Fibroblast of skin of scalp (primary cell): ENCODE data around the gene SLC25A13. TPM values are rescaled to one million over a fixed set of nuclear protein-coding genes. Genes with fewer than 3 reads are reported as not detected.
"Not testable (repeated sequence)": the region's sequence is repeated elsewhere in the genome, so short reads cannot be mapped to it uniquely, and the experiment has no call there.

ENCODE experiments used
- DNase-seq: peaks from one replicate; pipeline ENCODE4 v3.0.0-alpha.2; 2013
- polyA plus RNA-seq, 2 experiments: library from polyadenylated mRNA; unstranded; fragments of 120-200 nt; gene quantifications; one replicate each; pipeline ENCODE4 v1.2.1, GENCODE V29; 2013; ENCODE audit not compliant: insufficient read length in 2 of 2

SLC25A13 gene, protein sequence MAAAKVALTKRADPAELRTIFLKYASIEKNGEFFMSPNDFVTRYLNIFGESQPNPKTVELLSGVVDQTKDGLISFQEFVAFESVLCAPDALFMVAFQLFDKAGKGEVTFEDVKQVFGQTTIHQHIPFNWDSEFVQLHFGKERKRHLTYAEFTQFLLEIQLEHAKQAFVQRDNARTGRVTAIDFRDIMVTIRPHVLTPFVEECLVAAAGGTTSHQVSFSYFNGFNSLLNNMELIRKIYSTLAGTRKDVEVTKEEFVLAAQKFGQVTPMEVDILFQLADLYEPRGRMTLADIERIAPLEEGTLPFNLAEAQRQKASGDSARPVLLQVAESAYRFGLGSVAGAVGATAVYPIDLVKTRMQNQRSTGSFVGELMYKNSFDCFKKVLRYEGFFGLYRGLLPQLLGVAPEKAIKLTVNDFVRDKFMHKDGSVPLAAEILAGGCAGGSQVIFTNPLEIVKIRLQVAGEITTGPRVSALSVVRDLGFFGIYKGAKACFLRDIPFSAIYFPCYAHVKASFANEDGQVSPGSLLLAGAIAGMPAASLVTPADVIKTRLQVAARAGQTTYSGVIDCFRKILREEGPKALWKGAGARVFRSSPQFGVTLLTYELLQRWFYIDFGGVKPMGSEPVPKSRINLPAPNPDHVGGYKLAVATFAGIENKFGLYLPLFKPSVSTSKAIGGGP
- 9.3 TPM for polyA plus RNA-seq (2013, experiment 1 of 2; ENCODE audit: insufficient read length)
- 10.1 TPM for polyA plus RNA-seq (2013, experiment 2 of 2; ENCODE audit: insufficient read length)

DNA sequence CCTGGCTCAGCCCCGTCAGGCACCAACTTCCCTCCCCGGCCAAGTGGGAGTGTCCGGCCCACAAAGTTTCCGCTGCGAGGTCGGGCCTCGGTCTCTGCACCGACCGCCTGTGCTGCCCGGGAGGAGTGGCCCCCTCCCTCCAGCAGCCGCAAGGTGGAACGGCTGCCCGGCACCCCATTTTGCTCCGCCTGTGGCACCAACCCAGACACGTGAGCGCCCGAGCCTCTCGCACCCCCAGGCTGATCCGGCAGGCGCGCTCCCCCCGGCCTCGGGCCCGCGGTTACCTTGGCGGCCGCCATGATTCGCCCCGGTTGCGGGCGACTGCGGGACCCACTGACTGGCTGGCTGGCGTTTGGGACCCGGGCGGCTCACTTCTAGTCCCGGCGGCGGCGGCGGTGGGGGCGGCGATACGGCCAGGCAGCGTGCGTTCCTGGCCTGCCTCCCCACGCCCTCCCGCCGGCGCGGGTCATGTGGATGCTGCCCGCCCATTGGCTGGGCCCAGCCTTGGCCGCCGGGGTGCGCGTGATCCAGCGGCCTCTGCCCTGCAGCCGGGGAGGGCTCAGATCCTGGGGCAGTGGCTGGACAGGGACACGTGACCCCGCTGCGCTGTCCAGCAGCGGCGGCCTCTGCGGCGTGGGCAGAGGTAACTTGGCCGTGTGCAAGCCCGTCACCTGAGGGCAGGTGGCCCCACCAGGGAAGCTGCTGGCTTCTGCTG, at the start of gene SLC25A13:
Gene SLC25A13, minus strand, starts transcription at position 441 of the 715 bp plus-strand sequence. Its CDS starts 142 bp downstream, at position 299.
- peak; percentile 74 for DNase-seq

DNA sequence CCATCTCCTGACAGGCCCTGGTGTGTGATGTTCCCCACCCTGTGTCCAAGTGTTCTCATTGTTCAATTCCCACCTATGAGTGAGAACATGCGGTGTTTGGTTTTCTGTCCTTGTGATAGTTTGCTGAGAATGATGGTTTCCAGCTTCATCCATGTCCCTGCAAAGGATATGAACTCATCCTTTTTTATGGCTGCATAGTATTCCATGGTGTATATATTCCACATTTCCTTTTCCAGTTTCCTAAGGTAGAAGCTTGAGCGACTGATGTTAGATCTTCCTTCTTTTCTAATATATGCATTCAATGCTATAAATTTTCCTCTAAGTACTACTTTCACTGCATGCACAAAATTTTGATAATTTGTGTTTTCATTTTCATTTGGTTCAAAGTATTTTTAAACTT, 44.0 kb upstream of the SLC25A13 start:
- DNase-seq = not testable (repeated sequence)

DNA sequence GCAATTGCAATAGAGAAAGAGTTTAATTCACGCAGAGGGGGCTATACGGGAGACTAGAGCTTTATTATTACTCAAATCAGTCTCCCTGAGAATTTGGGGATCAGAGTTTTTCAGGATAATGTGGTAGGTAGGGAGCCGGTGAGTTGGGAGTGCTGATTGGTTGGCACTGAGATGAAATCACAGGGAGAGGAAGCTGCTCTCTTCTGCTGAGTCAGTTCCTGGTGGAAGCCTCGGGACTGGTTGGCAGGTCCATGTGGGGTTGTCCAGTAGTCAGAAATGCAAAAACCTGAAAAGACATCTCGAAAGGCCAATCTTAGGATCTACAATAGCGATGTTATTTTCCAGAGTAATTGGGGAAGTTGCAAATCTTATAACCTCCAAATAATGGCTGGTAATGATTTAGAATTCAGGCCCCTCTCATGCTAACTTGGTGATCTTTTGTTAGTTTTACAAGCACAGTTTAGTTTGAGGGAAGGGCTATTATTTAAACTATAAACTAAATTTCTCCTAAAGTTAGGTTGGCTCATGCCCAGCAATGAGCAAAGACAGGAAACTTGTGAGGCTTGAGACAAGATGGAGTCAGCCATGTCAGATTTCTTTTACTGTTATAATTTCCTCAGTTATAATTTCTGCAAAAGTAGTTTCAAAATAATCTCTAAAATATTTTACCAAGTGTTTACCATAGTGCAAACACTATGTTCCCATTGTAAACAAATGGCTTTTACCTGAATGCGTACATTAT, 39.4 kb upstream of the SLC25A13 start:
- no peak for DNase-seq

DNA sequence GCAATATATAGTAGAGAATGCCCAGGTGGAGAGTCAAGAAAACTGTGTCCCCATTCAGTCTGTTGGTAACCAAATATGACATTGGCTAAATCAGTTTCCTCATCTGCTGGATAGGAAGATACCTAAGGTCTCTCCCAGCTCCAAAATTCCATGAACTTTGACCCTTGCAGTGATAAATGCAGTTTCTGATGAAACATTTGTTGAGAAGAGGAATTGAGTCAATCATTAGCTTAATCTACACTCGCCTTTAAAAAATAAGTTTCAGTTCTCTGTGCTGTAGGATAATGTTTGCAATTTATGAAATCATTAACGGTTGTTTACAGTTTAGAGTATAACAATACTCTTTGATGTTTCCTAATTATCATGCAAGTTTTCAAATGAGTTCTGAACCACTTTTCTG, 38.0 kb upstream of the SLC25A13 start:
- DNase-seq = no peak

DNA sequence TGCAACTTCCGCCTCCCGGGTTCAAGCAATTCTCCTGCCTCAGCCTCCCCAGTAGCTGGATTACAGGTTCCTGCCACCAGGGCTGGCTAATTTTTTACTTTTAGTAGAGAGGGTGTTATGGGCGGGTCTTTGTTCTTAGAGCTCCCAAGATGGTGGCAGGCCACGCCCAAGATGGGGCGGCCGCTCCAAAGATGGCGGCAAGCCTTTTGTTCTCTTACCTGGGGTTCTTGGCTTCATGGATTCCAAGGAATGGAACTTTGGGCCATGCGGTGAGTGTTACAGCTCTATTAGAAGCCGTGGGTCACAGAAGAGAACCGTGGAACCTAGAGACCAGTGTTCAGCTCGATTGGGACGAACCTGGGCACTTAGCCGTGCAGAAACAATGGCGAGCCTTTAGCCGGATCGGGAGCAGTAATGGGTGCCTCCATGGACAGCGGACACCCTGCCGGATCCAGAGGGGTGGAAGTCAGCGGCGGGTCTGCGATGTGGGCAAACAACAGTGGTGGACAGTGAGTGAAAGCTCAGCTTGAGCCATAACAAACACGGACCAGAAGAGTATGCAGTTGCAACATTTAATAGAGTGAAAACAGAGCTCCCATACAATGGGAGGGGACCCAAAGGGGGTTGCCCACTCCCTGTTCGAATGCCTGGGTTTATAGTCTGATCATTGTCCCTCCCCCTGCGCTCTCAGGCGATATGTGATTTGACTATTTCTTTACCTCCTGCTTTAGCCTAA, 36.5 kb upstream of the SLC25A13 start:
- not testable (repeated sequence) for DNase-seq

DNA sequence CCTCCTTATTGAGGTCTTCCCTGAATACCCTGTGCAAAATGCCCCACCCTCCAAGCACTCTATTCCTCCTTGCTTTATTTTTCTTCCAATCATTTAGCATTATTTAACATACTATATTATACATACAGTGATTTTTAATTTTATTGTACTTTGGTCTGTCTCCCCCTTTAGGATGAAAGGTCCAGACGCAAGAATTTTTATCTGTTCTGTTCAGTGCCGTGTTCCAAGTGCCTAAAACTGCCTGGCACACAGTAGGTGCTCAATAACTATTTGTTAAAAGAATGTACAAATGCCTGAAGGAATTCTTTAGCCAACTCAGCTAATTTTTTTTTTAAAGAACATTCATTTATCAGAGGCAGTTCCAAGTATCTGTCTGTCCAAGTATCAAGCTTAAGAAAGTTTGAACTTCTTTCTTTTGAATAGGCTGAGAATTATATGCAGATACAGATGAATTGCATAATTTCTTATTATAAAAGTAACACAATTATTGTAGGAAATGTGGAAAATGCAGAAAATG, 34.1 kb upstream of the SLC25A13 start:
- no peak for DNase-seq

DNA sequence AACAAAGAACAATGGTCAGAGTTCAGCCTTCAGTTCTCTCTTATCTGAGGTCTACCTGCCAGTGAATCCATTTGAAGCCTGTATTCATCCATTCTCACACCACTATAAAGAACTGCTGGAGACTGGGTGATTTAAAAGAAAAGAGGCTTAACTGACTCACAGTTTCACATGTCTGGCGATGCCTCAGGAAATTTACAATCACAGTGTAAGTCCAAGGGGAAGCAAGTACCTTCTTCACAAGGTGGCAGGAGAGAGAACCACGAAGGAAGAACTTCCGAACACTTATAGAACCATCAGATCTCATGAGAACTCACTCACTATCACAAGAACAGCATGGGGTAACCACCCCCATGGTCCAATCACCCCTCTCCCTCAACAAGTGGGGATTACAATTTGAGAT, 33.0 kb upstream of the SLC25A13 start:
- DNase-seq = no peak

DNA sequence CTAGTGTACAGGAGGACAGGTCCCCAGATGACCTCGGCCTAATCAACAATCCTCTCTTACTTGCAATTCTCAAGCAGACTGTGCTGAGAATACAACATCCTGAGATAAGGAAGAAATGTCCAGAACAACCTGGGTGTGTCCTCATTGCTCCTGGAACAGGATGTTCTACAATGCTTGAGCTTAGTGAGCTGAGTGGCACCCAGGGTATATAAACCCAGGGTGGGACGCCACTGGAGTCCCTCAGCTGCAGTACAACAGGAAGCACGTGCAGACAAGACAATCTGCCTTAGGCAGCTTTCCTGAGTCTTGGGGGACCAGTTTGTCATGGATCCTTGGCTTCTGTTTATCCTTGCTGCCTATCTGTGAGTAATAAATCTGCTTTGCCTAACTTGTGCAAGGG, 27.7 kb upstream of the SLC25A13 start:
- DNase-seq = no peak

DNA sequence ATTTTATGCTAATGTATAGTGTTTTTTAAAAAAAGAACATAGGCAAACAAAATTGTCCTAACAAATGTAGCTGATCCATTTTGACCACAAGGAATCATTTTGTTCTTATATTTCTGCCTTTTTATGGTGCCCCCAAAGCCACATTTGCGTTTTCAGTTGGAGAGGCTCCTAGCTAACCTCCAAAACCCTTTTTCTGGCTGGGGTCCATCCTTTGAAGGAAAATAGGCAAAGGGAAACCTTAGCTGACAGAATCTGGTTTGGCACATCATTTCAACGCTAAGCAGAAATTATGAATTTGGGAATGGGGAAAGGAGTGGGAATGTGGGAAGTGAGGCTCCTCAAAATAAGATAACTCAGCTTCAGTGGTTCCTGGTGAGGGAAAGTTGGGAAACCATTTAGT, 25.6 kb upstream of the SLC25A13 start:
- DNase-seq = no peak

DNA sequence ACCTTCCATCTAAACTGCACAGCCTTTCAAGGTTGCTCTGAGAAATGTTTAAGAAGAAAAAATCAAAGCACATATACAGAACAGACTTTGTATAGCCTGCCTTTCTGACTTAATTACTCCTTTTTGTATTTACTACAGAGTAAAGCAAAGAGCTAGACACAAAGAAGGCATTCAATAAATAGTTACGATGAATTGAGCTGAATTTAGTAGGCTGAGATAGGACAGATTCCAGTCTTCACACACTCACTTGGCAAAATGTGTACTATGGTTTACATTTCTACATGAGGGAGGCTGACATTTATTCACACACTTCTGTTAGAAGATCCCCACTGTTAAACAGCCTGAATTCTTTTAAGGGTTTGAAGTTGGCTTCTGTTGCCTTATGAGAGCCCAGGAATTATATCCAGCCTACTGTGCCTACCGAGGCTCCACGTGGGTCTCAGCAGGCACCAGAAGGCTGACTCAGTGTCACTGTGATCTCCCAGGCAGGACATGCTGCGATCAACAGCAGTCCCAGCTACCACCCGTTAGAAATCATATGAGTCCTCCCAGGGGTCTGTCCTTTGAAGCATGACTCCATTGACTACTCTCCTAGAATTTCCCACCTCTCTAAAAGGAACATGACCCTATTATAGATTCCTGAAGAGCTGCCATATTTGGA, 24.5 kb upstream of the SLC25A13 start:
- DNase-seq = no peak

DNA sequence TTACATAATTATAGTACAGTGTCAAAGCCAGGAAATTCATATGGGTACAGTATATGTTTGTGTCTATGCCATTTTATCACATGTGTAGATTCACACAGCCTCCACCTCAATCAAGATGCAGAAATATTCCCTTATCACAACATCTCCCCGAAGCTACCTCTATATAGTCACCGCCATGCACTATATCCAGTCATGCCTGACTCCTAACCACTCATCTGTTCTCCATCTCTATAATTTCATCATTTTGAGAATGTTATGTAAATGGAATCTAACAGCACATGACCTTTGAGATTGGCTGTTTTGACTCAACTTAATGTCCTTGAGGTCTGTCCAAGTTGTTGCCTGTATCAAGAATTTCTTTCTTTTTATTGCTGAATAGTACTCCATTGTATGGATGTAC, 22.3 kb upstream of the SLC25A13 start:
- no peak for DNase-seq

DNA sequence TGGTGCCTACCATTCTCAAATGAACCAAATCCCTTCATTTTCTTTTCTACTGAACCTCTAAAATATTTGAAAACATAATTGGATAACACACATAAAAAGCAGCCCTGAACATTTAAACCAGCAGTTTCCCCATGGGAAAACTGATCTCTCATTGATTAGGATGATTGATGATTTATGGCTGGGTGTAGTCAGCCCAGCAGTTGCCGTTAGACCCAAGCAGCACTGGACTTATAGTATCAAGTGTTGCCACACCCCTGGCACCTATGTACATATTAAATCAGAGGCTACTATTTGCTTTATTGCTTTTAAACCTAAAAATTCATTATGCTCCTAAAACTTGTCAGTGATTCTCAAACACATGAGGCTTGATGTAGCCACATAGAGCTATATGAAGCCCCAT, 20.2 kb upstream of the SLC25A13 start:
- DNase-seq = no peak

DNA sequence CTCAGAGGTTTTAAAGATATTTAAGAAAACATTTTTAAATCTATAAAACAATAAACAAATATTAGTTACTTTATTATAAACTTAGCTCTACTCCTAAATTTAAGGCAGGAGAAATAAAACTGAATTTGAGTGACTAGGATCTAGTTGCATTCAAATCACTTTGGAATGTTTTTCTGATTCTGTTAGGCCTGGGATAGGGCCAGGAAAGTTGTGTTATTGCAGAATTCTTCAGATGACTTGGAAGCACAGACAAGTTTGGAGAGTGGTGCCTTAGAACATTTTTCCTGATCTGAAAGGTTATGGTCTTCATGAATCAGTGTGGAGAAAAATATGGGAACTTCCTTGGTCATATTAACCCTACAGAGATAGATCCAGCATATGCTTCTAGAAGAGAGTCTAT, 15.6 kb upstream of the SLC25A13 start:
- peak; percentile 33 for DNase-seq

DNA sequence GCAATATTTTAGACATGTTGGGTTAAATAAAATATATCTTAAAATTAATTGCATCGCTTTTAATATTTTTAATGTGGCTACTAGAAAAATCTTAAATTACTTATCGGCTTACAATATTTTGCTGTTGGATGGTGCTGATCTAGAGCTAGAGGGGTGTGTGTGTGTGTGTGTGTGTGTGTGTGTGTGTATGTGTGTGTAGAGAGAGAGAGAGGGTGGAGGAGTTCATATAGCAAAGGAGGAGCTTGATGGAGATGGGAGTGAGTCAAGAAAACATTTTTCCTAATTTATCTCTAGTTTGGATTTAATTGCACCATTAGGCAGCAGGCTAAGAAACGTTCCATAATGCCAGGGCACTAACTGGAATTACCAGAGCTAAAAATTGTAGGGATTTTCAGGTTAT, 10.4 kb upstream of the SLC25A13 start:
- no peak for DNase-seq

DNA sequence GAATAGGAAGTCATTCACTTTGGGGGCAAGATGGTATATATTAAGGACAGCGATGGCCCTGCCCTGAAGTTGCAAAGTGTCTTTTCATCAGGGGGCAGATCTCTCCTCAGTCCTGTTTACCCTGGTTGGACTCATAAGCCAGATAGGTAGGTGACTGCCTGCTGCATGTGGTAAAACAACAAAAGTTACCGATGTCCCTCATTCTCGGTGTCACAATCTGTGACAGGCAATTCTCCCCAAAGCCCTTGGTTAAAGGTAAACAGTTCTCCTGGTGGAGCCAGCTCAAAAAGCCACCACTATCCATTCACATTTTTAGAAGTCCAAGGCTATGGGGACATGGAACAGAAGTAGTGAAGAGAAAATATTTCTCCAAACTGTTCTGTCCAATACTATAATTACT, 9.9 kb upstream of the SLC25A13 start:
- DNase-seq = no peak

DNA sequence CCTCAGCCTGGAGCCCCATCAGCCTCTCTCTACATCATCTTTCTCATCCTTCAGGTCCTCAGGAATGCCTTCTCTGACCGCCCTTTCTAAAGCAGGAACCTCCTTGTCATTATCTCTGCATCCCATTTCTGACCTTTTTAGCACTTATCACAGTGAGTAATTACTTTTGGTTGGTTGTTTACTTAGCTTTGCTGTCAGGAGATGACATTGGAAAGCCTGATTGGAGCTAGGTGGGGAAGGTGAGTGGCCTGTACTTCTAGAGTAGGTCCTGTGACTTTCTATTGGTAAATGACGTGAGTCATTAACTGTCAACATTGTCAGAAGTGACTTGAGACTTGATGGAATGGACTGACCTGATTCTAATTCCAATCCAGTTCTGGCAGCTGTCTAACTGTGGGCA, 9.3 kb upstream of the SLC25A13 start:
- no peak for DNase-seq

DNA sequence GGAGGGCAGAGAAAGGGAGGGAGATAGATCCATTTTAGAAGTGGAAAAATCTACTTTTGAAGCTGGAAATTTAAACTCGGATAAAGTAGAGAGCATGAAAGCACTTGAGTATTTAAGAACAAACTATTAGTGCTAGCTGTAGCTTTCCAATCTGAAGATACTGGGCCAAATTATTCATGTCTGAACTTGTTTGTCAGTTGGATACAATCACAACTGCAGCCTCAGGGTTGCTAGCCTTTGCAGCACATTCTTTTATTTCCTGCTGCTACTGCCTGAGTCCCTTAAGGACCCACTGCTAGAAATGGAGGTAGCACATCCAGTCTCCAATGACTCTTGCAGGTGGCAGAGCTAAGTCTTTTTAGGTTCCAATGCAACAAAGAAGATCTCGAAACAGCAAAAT, 8.3 kb upstream of the SLC25A13 start:
- DNase-seq = no peak

DNA sequence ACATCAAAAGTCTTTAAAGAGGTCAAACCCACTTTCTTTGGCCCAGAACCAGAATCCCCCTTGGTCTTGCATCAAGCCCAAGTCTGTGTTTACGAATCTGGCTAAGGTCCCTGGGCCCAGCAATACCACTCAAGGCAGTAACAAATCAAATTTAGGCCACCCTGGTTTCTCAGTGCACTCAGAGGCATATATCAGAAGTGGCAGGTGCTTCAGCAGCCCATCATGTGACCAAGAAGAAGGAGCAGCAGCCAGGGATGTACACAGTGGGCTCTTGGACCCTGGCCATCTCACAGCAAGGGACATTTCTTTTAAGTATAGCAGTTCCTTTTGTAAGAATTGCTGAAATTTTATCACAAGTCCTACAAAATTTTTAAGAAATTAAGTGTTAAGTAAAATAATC, 7.3 kb upstream of the SLC25A13 start:
- no peak for DNase-seq

DNA sequence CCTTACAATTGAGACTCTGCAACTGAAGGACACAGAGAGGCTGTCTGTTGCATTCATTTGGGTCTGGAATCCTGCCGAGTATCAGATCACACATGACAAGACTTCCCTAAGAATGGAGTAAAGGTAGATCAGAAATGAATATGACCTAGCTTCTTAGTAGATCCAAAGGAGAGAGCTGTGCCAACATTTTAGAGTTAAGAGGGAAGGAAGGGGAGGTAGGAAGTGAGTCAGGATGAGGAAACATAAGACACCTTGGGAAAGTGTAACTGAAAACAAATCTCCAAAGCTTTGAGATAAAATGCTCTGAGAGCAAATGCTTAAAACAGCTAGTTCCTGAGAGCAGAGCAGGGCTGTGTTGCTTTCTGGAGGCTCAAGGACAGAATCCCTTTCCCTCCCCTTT, 6.1 kb upstream of the SLC25A13 start:
- no peak for DNase-seq

DNA sequence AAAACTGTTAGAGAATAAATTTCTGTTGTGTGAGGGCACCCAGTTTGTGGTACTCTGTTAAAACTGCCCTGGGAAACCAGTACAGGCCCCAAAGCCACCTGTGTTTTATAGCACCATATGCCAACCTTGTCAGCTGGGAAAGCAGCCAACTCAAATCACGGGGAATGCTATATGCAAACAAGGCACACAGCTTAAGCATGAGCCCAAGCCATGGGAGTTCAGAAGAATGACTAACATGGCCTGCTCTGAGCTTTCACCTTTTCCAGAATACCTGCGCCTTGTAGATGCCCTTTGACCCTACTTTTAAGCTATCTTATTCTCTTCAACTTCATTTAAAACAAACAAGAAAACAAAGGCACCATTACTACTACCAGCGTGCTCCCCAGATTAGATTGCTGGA, 5.5 kb upstream of the SLC25A13 start:
- no peak for DNase-seq

DNA sequence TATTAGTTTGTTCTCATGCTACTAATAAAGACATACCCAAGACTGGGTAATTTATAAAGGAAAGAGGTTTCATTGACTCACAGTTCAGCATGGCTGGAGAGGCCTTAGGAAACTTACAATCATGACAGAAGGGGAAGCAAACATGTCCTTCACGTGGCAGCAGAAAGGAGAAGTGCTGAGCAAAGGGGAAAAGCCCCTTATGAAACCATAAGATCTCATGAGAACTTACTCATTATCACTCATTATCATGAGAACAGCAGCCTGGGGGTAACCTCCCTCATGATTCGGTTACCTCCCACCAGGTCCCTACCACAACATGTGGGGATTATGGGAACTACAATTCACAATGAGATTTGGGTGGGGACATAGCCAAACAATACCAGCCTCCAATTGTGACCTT, 4.9 kb upstream of the SLC25A13 start:
- not testable (repeated sequence) for DNase-seq
